ENCODE data around the gene PTPN4.

GRCh38 chr2:119790466-119790865, 30.7 kb downstream of the PTPN4 start:
- no peak for TF ChIP-seq CTCF (conservative IDR thresholded peaks at IDR 0.05; ENCODE audit: low read depth, low read length)
- no peak for TF ChIP-seq EZH2 (IDR thresholded peaks at IDR 0.05; ENCODE audit: borderline replicate concordance, low read depth, low read length, poor library complexity, severe bottlenecking)

Measured in A673 (cell line).